HCT116 (cell line): ENCODE measurements around the gene ARHGEF40. TPM values are rescaled to one million over a fixed set of nuclear protein-coding genes. Genes with fewer than 3 reads are reported as not detected.

Experiments used
- ATAC-seq: fragments of 200-7000 bp; cut with Tn5 transposase; 2 replicates; pipeline ENCODE4 v1.9.1; 2020; ENCODE audit warnings: mild to moderate bottlenecking, moderate library complexity
- BruUV-seq: library from RNA; stranded (reverse); fragments of 400-500 nt; replicated peaks from 2 replicates; lab custom pipeline; 2021; lab: Mats Ljungman, UMichigan
- CTCF ChIA-PET: fragments of 300-600 bp; sonication (Branson Sonifier 250); formaldehyde crosslinking; loops from one replicate; lab custom pipeline; 2021; ENCODE audit warnings: antibody characterized with exemption; lab: Charles Lee
- POLR2A ChIA-PET: fragments of 300-600, 350-600 bp; sonication (Branson Sonifier 250); formaldehyde crosslinking; loops from one replicate; lab custom pipeline; 2021; ENCODE audit warnings: antibody characterized with exemption; lab: Charles Lee
- RAD21 ChIA-PET, 2 experiments: fragments of 300-600 bp; sonication (Branson Sonifier 250); formaldehyde crosslinking; loops; one replicate each; lab custom pipeline; 2023; ENCODE audit warnings: low total read pairs in 2 of 2; ENCODE audit not compliant: uncharacterized antibody in 2 of 2, unreplicated experiment in 2 of 2, low non-redundant PET in 1 of 2; lab: Charles Lee
- DNase-seq: peaks from one replicate; pipeline ENCODE4 v3.0.0-alpha.2; 2010; ENCODE audit warnings: low read depth, low spot score
- H2AFZ ChIP-seq: fragments of 200-600 bp; shearing (Covaris generic), sonication (generic); 2 replicates; pipeline ENCODE4 v1.6.1; 2017; ENCODE audit warnings: low read depth, mixed run types, mixed read lengths, antibody characterized with exemption, low read length; ENCODE audit not compliant: poor library complexity, severe bottlenecking
- H3K27ac ChIP-seq: 2 replicates; pipeline ENCODE4 v1.5.1; 2012; ENCODE audit warnings: low read depth, low read length
- H3K27me3 ChIP-seq: fragments of 200-600 bp; sonication (generic); 2 replicates; pipeline ENCODE4 v1.6.1; 2016; ENCODE audit warnings: mixed run types, low read length, mixed read lengths; ENCODE audit not compliant: insufficient read depth
- H3K36me3 ChIP-seq, 2 experiments: fragments of 200-500 bp in 1 of 2; fragments of 200-600 bp in 1 of 2; sonication (Bioruptor generic) in 1 of 2; sonication (generic) in 1 of 2; 2 replicates each; pipeline versions ENCODE4 v1.5.1 to v1.6.1; 2014 to 2016; ENCODE audit warnings: low read length in 2 of 2, inconsistent platforms in 1 of 2, mixed read lengths in 1 of 2, mixed run types in 1 of 2; ENCODE audit not compliant: insufficient read depth in 2 of 2, control insufficient read depth in 1 of 2
- H3K4me1 ChIP-seq, 2 experiments: fragments of 200-600 bp in 1 of 2; sonication (generic) in 1 of 2; 2 replicates each; pipeline versions ENCODE4 v1.5.1 to v1.6.1; 2012 to 2017; ENCODE audit warnings: low read length in 2 of 2, inconsistent platforms in 1 of 2, mild to moderate bottlenecking in 1 of 2, mixed read lengths in 1 of 2, mixed run types in 1 of 2, moderate library complexity in 1 of 2; ENCODE audit not compliant: insufficient read depth in 2 of 2, control insufficient read depth in 1 of 2
- H3K4me2 ChIP-seq: fragments of 200-600 bp; sonication (generic); 2 replicates; pipeline ENCODE4 v1.6.1; 2017; ENCODE audit warnings: mixed run types, low read length, mixed read lengths
- H3K4me3 ChIP-seq, 2 experiments: fragments of 200-600 bp in 1 of 2; sonication (generic) in 1 of 2; replicated peaks in 1 of 2; 2 replicates each; pipeline ENCODE4 v1.5.1; 2011 to 2016; ENCODE audit warnings: low read length in 2 of 2, control low read depth in 1 of 2, low read depth in 1 of 2, mild to moderate bottlenecking in 1 of 2, mixed read lengths in 1 of 2, mixed run types in 1 of 2
- H3K79me2 ChIP-seq: fragments of 200-600 bp; sonication (generic); 2 replicates; pipeline ENCODE4 v1.6.1; 2017; ENCODE audit warnings: mild to moderate bottlenecking, mixed run types, low read length, moderate library complexity, mixed read lengths; ENCODE audit not compliant: insufficient read depth
- H3K9ac ChIP-seq: fragments of 200-600 bp; sonication (generic); 2 replicates; pipeline ENCODE4 v1.6.1; 2016; ENCODE audit warnings: low read length, mixed read lengths
- H3K9me2 ChIP-seq: fragments of 200-600 bp; sonication (generic), shearing (Covaris generic); 2 replicates; pipeline ENCODE4 v1.6.1; 2017; ENCODE audit warnings: mixed run types, mild to moderate bottlenecking, moderate library complexity; ENCODE audit not compliant: insufficient read depth
- H3K9me3 ChIP-seq, 2 experiments: fragments of 200-500 bp in 1 of 2; fragments of 200-600 bp in 1 of 2; sonication (Bioruptor generic) in 1 of 2; sonication (generic) in 1 of 2; 2 replicates each; pipeline ENCODE4 v1.6.1; 2014 to 2017; ENCODE audit warnings: low read length in 2 of 2, mixed read lengths in 2 of 2, inconsistent platforms in 1 of 2, low read depth in 1 of 2, mild to moderate bottlenecking in 1 of 2, mixed run types in 1 of 2, moderate library complexity in 1 of 2; ENCODE audit not compliant: control insufficient read depth in 1 of 2, insufficient read depth in 1 of 2
- H4K20me1 ChIP-seq: fragments of 200-600 bp; sonication (generic), shearing (Covaris generic); 2 replicates; pipeline ENCODE4 v1.6.1; 2017; ENCODE audit warnings: mixed run types, mild to moderate bottlenecking, moderate library complexity; ENCODE audit not compliant: insufficient read depth
- CBX3 ChIP-seq: IDR thresholded peaks from 2 replicates; pipeline ENCODE4 v1.6.1; 2012; ENCODE audit warnings: low read depth
- CEBPB ChIP-seq: IDR thresholded peaks from 2 replicates; pipeline ENCODE4 v1.6.1; 2012; ENCODE audit warnings: low read depth
- CTCF ChIP-seq, 3 experiments: fragments of 200-600 bp in 1 of 3; sonication (generic) in 1 of 3; IDR thresholded peaks in 2 of 3; conservative IDR thresholded peaks in 1 of 3; 2 replicates each; pipeline ENCODE4 v1.5.1; 2012 to 2017; ENCODE audit warnings: low read depth in 2 of 3, low read length in 2 of 3, antibody characterized with exemption in 1 of 3, borderline replicate concordance in 1 of 3, control low read depth in 1 of 3, mild to moderate bottlenecking in 1 of 3, mixed read lengths in 1 of 3, mixed run types in 1 of 3, moderate library complexity in 1 of 3; ENCODE audit not compliant: insufficient read depth in 1 of 3
- EGR1 ChIP-seq: IDR thresholded peaks from 2 replicates; pipeline ENCODE4 v1.6.1; 2012; ENCODE audit warnings: low read depth
- ELF1 ChIP-seq: IDR thresholded peaks from 2 replicates; pipeline ENCODE4 v1.6.1; 2012; ENCODE audit warnings: low read depth, borderline replicate concordance
- EZH2phosphoT487 ChIP-seq: fragments of 200-600 bp; IDR thresholded peaks from 2 replicates; pipeline ENCODE4 v1.6.1; 2018; ENCODE audit warnings: antibody characterized with exemption, borderline replicate concordance
- FOSL1 ChIP-seq: IDR thresholded peaks from 2 replicates; pipeline ENCODE4 v1.6.1; 2012; ENCODE audit warnings: low read depth
- JUND ChIP-seq: IDR thresholded peaks from 2 replicates; pipeline ENCODE4 v1.6.1; 2012
- POLR2A ChIP-seq: IDR thresholded peaks from 2 replicates; pipeline ENCODE4 v1.7.0; 2011; ENCODE audit warnings: borderline replicate concordance; ENCODE audit not compliant: insufficient read depth, insufficient read length; ENCODE audit errors: extremely low read depth
- POLR2AphosphoS5 ChIP-seq: IDR thresholded peaks from 2 replicates; pipeline ENCODE4 v1.6.1; 2011; ENCODE audit warnings: mild to moderate bottlenecking, low read depth, low read length, moderate library complexity
- REST ChIP-seq: IDR thresholded peaks from 2 replicates; pipeline ENCODE4 v1.6.1; 2012; ENCODE audit warnings: low read depth
- SIN3A ChIP-seq: IDR thresholded peaks from 2 replicates; pipeline ENCODE4 v1.6.1; 2012; ENCODE audit warnings: low read depth
- SP1 ChIP-seq: IDR thresholded peaks from 2 replicates; pipeline ENCODE4 v1.6.1; 2012; ENCODE audit warnings: low read depth
- SRF ChIP-seq: IDR thresholded peaks from 2 replicates; pipeline ENCODE4 v1.6.1; 2012; ENCODE audit warnings: low read depth
- TCF7L2 ChIP-seq: IDR thresholded peaks from 2 replicates; pipeline ENCODE4 v1.7.0; 2011; ENCODE audit warnings: borderline replicate concordance, inconsistent platforms; ENCODE audit not compliant: insufficient read depth, insufficient read length; ENCODE audit errors: extremely low read depth
- YY1 ChIP-seq: IDR thresholded peaks from 2 replicates; pipeline ENCODE4 v1.6.1; 2011; ENCODE audit warnings: low read length, low read depth, moderate library complexity, mild to moderate bottlenecking; ENCODE audit not compliant: insufficient replicate concordance; ENCODE audit errors: extremely low read depth
- ZFX ChIP-seq: fragments of 450-650 bp; IDR thresholded peaks from 2 replicates; pipeline ENCODE4 v1.6.1; 2017
- ZNF274 ChIP-seq: fragments of 200-500 bp; sonication (Bioruptor generic); IDR thresholded peaks from 2 replicates; pipeline ENCODE4 v1.6.1; 2014; ENCODE audit warnings: mild to moderate bottlenecking, low read depth, low read length, inconsistent platforms
- intact Hi-C: fragments of 100-400 bp; cut with micrococcal nuclease; formaldehyde crosslinking; loops from 2 replicates; pipeline ENCODE4 v1.10.0; 2022
- total RNA-seq: library from RNA; stranded (reverse); gene quantifications from one replicate; pipeline ENCODE4 v1.2.1, GENCODE V29; 2021; ENCODE audit not compliant: unreplicated experiment
- TF ChIP-seq, protein P1 (sequence below): IDR thresholded peaks from 2 replicates; pipeline ENCODE4 v1.6.1; 2012

ARHGEF40 gene
- total RNA-seq, 1 experiment from 2014 or later = 6.3 TPM

DNA sequence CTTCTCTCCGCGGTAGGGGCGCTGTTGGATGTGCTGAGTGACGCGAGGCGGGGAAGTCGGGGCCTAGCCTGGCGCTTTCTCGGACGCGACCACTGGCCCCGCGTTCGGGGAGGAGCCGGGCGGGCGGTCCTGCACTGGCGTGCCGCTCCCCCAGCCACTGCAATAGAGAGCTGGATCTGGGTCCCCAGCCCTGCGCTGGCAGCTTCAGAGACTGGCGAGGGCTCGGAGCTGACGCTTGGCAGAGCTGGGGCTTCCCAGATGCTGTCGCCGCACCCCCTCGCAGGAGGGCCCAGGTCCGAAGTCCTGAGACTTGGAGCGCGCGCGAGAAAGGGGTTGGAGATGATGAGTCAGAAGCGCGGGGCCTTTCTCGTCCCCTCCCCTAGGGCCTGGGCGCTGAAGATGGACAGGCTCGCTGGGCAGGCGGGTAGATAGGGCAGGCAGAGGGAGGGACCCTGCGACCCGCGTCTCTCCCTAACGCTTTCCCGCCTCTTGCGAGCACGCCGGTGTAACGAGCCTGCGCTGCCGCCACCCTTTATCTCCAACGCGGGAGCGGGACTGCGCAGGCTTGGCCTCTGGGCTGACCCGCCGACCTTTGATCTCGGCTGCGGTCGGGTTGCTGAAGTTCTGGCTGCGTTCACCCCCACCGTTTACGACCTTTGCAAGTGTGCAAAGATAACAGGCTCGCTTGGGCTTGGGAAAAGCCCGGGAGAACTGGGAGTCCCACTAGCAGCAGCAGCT is 33.8 kb downstream of the ARHGEF40 start:
- Histone ChIP-seq H3K4me2 (peak overlapping the region; percentile 92), H3K9me2 (no peaks in the 10 kb centered on the region), H3K4me1 (peaks cover 56 to 80% of the 10 kb centered on the region in 2 experiments), H3K4me3 (peak overlapping the region; percentile 69 to 74), H3K79me2 (no peaks in the 10 kb centered on the region), H3K27me3 (no peaks in the 10 kb centered on the region), H3K36me3 (no peaks in the 10 kb centered on the region), H3K27ac (peak overlapping the region; percentile 95), H3K9ac (peak overlapping the region; percentile 90), H2AFZ (no peak overlapping the region), H4K20me1 (no peaks in the 10 kb centered on the region), H3K9me3 (no peaks in the 10 kb centered on the region)
- BruUV-seq = TSS peak; percentile 94
- CTCF ChIA-PET = interaction anchor here (0.6 to 3.5 kb wide), 12 partner anchors 9 to 760 kb away, joined by 3 to 60 read pairs (median 7); partner anchors contain the start of genes ARHGEF40 and PARP2
- intact Hi-C loops = loop anchor here (1.0 to 10.0 kb wide), 2 partner anchors 36 to 249 kb away; no protein-coding TSS in a partner anchor
- DNase-seq (peak; percentile 90), ATAC-seq (peak; percentile 83)
- POLR2A ChIA-PET = interaction anchor here (0.9 to 1.7 kb wide), 6 partner anchors 11 to 89 kb away, joined by 3 to 14 read pairs (median 4); no protein-coding TSS in a partner anchor
- RAD21 ChIA-PET = interaction anchor here (0.6 to 1.9 kb wide), 9 partner anchors 11 to 111 kb away, joined by 3 to 16 read pairs (median 6); no protein-coding TSS in a partner anchor
- no peak; the same call in 1 of the 2 replicates for TF ChIP-seq SIN3A
- no peak for TF ChIP-seq CEBPB
- TF ChIP-seq, protein P1, sequence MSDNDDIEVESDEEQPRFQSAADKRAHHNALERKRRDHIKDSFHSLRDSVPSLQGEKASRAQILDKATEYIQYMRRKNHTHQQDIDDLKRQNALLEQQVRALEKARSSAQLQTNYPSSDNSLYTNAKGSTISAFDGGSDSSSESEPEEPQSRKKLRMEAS = peak; percentile 68
- TF ChIP-seq REST = no peak
- TF ChIP-seq SRF = peak; percentile 69; the same call in 1 of the 2 replicates
- peak; percentile 92 for TF ChIP-seq TCF7L2
- TF ChIP-seq JUND = peak; percentile 93
- no peak for TF ChIP-seq EZH2phosphoT487
- peak; percentile 38 for TF ChIP-seq YY1
- peak; percentile 44; the same call in 1 of the 2 replicates for TF ChIP-seq CBX3
- no peak for TF ChIP-seq EGR1
- peak; percentile 68 for TF ChIP-seq POLR2AphosphoS5
- peak; percentile 64 for TF ChIP-seq POLR2A
- peak; percentile 92 for TF ChIP-seq SP1
- 0 out of 2 replicates have a peak, but pooled peaks have one; percentile 30 for TF ChIP-seq ELF1
- TF ChIP-seq CTCF (IDR thresholded peaks at IDR 0.05 in 2 of 3, conservative IDR thresholded peaks at IDR 0.05 in 1 of 3; ENCODE audit: borderline replicate concordance in 1 of 3, insufficient read depth in 1 of 3, low read depth in 2 of 3, low read length in 2 of 3) = peak in 2 of 3 experiments; percentile 68 to 76; a peak in 3 of 6 replicates
- peak; percentile 77 for TF ChIP-seq FOSL1
- peak; percentile 65; the same call in 1 of the 2 replicates for TF ChIP-seq ZFX
- TF ChIP-seq ZNF274 = no peak
